ENCODE measurements around the gene JOSD2. TPM values are rescaled to one million over a fixed set of nuclear protein-coding genes. Genes with fewer than 3 reads are reported as not detected.
"Not testable (repeated sequence)": the region's sequence is repeated elsewhere in the genome, so short reads cannot be mapped to it uniquely, and the experiment has no call there.

Gene JOSD2
- total and polyA plus RNA-seq, 8 donors: 8.0 to 41.2 (median 14.2) TPM

- H3K27me3 ChIP-seq: peaks cover 0 to 21% (median 0%) of the 10 kb centered on the region in 4 donors
- H3K4me3 ChIP-seq: no peak overlapping the region
- no peaks in the 10 kb centered on the region for H3K9me3 ChIP-seq
- no peaks in the 10 kb centered on the region for H3K36me3 ChIP-seq
- no peak for TF ChIP-seq CTCF (IDR thresholded peaks at IDR 0.05)
- no peaks in the 10 kb centered on the region for H3K4me1 ChIP-seq
- 45 to 47% methylated on average over 14 of the region's 14 CpGs for WGBS, 2 donors
- intact Hi-C loops (cut with DNase I): no loop called here
- FAIRE-seq (no peak), ATAC-seq (no peak), DNase-seq (no peak)
- H3K27ac ChIP-seq: no peak overlapping the region
These were observed 20.2 kb upstream of the JOSD2 start for GRCh38 chr19:50531171-50531612.

- H3K27ac ChIP-seq; ATAC-seq; H3K9me3 ChIP-seq; intact Hi-C loops (cut with DNase I); FAIRE-seq; H3K4me1 ChIP-seq; DNase-seq; H3K36me3 ChIP-seq; H3K4me3 ChIP-seq: not testable (repeated sequence)
- H3K27me3 ChIP-seq: peaks cover 0 to 21% (median 0%) of the 10 kb centered on the region in 4 donors
- 79 to 81% methylated on average over 3 of the region's 3 CpGs for WGBS, 2 donors
These were observed 17.1 kb upstream of the JOSD2 start for GRCh38 chr19:50528052-50528451.

GRCh38 chr19:50522881-50523280 is 11.9 kb upstream of the JOSD2 start:
- DNase-seq: no peak

GRCh38 chr19:50520822-50521465 is 10.0 kb upstream of the JOSD2 start:
- H3K4me1 ChIP-seq: no peaks in the 10 kb centered on the region
- no peak overlapping the region for H3K27ac ChIP-seq
- H3K36me3 ChIP-seq: no peaks in the 10 kb centered on the region
- no peak for TF ChIP-seq CTCF (IDR thresholded peaks at IDR 0.05)
- H3K4me3 ChIP-seq: no peak overlapping the region
- 66 to 78% methylated on average over 17 of the region's 17 CpGs for WGBS, 2 donors
- no peak for DNase-seq
- no peak for ATAC-seq
- no peak for FAIRE-seq
- intact Hi-C loops (cut with DNase I): no loop called here
- H3K9me3 ChIP-seq: no peaks in the 10 kb centered on the region
- H3K27me3 ChIP-seq: no peaks in the 10 kb centered on the region

More at GRCh38 chr19:50522881-50523280, 11.9 kb upstream of the JOSD2 start:
- H3K27me3 ChIP-seq: no peaks in the 10 kb centered on the region
- no peak overlapping the region for H3K4me3 ChIP-seq
- no peak overlapping the region for H3K27ac ChIP-seq
- intact Hi-C loops (cut with DNase I): no loop called here
- FAIRE-seq (no peak), ATAC-seq (no peak)
- no peak for TF ChIP-seq CTCF (IDR thresholded peaks at IDR 0.05)
- 70 to 74% methylated on average over 10 of the region's 10 CpGs for WGBS, 2 donors
- H3K36me3 ChIP-seq: no peaks in the 10 kb centered on the region
- H3K9me3 ChIP-seq: no peaks in the 10 kb centered on the region
- H3K4me1 ChIP-seq: no peaks in the 10 kb centered on the region

GRCh38 chr19:50519006-50519575 is 8.1 kb upstream of the JOSD2 start:
- ATAC-seq: no peak
- TF ChIP-seq CTCF (IDR thresholded peaks at IDR 0.05): no peak
- intact Hi-C loops (cut with DNase I): no loop called here
- FAIRE-seq: no peak
- Histone ChIP-seq H3K9me3 (no peaks in the 10 kb centered on the region), H3K4me3 (no peak overlapping the region), H3K27me3 (no peaks in the 10 kb centered on the region), H3K4me1 (no peaks in the 10 kb centered on the region), H3K27ac (no peak overlapping the region), H3K36me3 (no peaks in the 10 kb centered on the region)
- peak in 1 of 6 donors; percentile 68 for DNase-seq
- 89 to 92% methylated on average over 40 of the region's 40 CpGs for whole genome bisulfite sequencing, 2 donors
